Right atrium auricular region (tissue), 2 donors: ENCODE results near the gene RIMS1. TPM values are rescaled to one million over a fixed set of nuclear protein-coding genes. Genes with fewer than 3 reads are reported as not detected.
"Not testable (repeated sequence)": the region's sequence is repeated elsewhere in the genome, so short reads cannot be mapped to it uniquely, and the experiment has no call there.

Experiments used
- DNase-seq: peaks from one replicate; pipeline ENCODE4 v3.0.0-alpha.2; 2019; ENCODE audit warnings: low spot score
- H3K27ac ChIP-seq, 2 donors: fragments of 200-600 bp; sonication (generic); 1 replicate in 1 of 2; 2 replicates in 1 of 2; pipeline ENCODE4 v1.5.1; 2016 to 2019
- H3K27me3 ChIP-seq, 2 donors: fragments of 200-600 bp; sonication (generic); one replicate each; pipeline versions ENCODE4 v1.5.1 to v1.6.0; 2017 to 2019
- H3K36me3 ChIP-seq: fragments of 200-600 bp; sonication (generic); one replicate; pipeline ENCODE4 v1.5.1; 2016
- H3K4me1 ChIP-seq, 2 donors: fragments of 200-600 bp; sonication (generic); one replicate each; pipeline versions ENCODE4 v1.5.1 to v1.6.0; 2017 to 2019
- H3K4me3 ChIP-seq, 2 donors: fragments of 200-600 bp; sonication (generic); 1 replicate in 1 of 2; 2 replicates in 1 of 2; pipeline ENCODE4 v1.5.1; 2017 to 2019; ENCODE audit warnings: mild to moderate bottlenecking in 1 of 2, moderate library complexity in 1 of 2
- H3K9me3 ChIP-seq, 2 donors: fragments of 200-600 bp; sonication (generic); one replicate each; pipeline ENCODE4 v1.5.1; 2019
- CTCF ChIP-seq, 2 donors: fragments of 200-600 bp; sonication (generic); IDR thresholded peaks; one replicate each; pipeline ENCODE4 v1.5.1; 2019; ENCODE audit warnings: antibody characterized with exemption in 2 of 2
- total RNA-seq, 2 donors: library from RNA; depleted of rRNA; stranded (reverse); fragments of >200 nt; gene quantifications; one replicate each; pipeline ENCODE4 v1.1.0, GENCODE V29; 2016

RIMS1 gene
- total RNA-seq, 2 donors from 2014 or later = 0.55 to 1.3 TPM

GRCh38 chr6:72324591-72324990, 438.2 kb downstream of the RIMS1 start:
- H3K4me3 ChIP-seq = no peak overlapping the region
- no peak for TF ChIP-seq CTCF (IDR thresholded peaks at IDR 0.05)
- DNase-seq = no peak

GRCh38 chr6:72328775-72329174, 442.4 kb downstream of the RIMS1 start:
- no peaks in the 10 kb centered on the region for H3K27me3 ChIP-seq
- no peak for DNase-seq
- H3K27ac ChIP-seq = no peak overlapping the region
- no peaks in the 10 kb centered on the region for H3K36me3 ChIP-seq
- no peak for TF ChIP-seq CTCF (IDR thresholded peaks at IDR 0.05)
- no peaks in the 10 kb centered on the region for H3K9me3 ChIP-seq
- no peak overlapping the region for H3K4me3 ChIP-seq
- H3K4me1 ChIP-seq = no peaks in the 10 kb centered on the region

More at GRCh38 chr6:72324591-72324990, 438.2 kb downstream of the RIMS1 start:
- Histone ChIP-seq H3K9me3 (no peaks in the 10 kb centered on the region), H3K27ac (no peak overlapping the region), H3K36me3 (no peaks in the 10 kb centered on the region), H3K4me1 (no peaks in the 10 kb centered on the region), H3K27me3 (no peaks in the 10 kb centered on the region)

GRCh38 chr6:72335203-72335602, 448.9 kb downstream of the RIMS1 start:
- H3K27ac ChIP-seq, H3K4me3 ChIP-seq, H3K36me3 ChIP-seq, H3K4me1 ChIP-seq, H3K27me3 ChIP-seq, H3K9me3 ChIP-seq, DNase-seq: not testable (repeated sequence)

- TF ChIP-seq CTCF (IDR thresholded peaks at IDR 0.05) = no peak
- Histone ChIP-seq H3K4me1 (no peaks in the 10 kb centered on the region), H3K27me3 (no peaks in the 10 kb centered on the region), H3K36me3 (no peaks in the 10 kb centered on the region), H3K4me3 (no peak overlapping the region), H3K27ac (no peak overlapping the region), H3K9me3 (no peaks in the 10 kb centered on the region)
- DNase-seq = no peak
These were observed 462.6 kb downstream of the RIMS1 start for GRCh38 chr6:72348926-72349325.

- H3K36me3 ChIP-seq = no peaks in the 10 kb centered on the region
- H3K4me3 ChIP-seq = no peak overlapping the region
- no peaks in the 10 kb centered on the region for H3K4me1 ChIP-seq
- TF ChIP-seq CTCF (IDR thresholded peaks at IDR 0.05) = no peak
- H3K27ac ChIP-seq = no peak overlapping the region
- H3K27me3 ChIP-seq = no peaks in the 10 kb centered on the region
- H3K9me3 ChIP-seq = no peaks in the 10 kb centered on the region
- DNase-seq = no peak
These were observed 464.0 kb downstream of the RIMS1 start for GRCh38 chr6:72350296-72350881.

- TF ChIP-seq CTCF (IDR thresholded peaks at IDR 0.05) = no peak
- Histone ChIP-seq H3K27ac (no peak overlapping the region), H3K4me3 (no peak overlapping the region), H3K9me3 (no peaks in the 10 kb centered on the region), H3K27me3 (no peaks in the 10 kb centered on the region), H3K4me1 (no peaks in the 10 kb centered on the region), H3K36me3 (no peaks in the 10 kb centered on the region)
- DNase-seq = no peak
These were observed 477.7 kb downstream of the RIMS1 start for GRCh38 chr6:72363844-72364740.
